ENCODE results near the gene KRT76.

Gene KRT76

GRCh38 chr12:52821826-52822660 lies 44.9 kb upstream of the KRT76 start:
- ChIA-PET CTCF (interaction anchor here (1.2 kb wide), 1 partner anchor 9 kb away, joined by 4 read pairs; no protein-coding TSS in a partner anchor), POLR2A (no interaction called here)
- no peak for TF ChIP-seq CTCF (IDR thresholded peaks at IDR 0.05; ENCODE audit: insufficient read depth, low read length, missing control alignments)
- DNase-seq (ENCODE audit: low read depth, low spot score): no peak
- no peak overlapping the region for H3K4me3 ChIP-seq (ENCODE audit: low read depth, low read length)

- no peak for DNase-seq (ENCODE audit: low read depth, low spot score)
- ChIA-PET CTCF (no interaction called here), POLR2A (no interaction called here)
- no peak overlapping the region for H3K4me3 ChIP-seq (ENCODE audit: low read depth, low read length)
- no peak for TF ChIP-seq CTCF (IDR thresholded peaks at IDR 0.05; ENCODE audit: insufficient read depth, low read length, missing control alignments)
Observed at GRCh38 chr12:52821071-52821730, 44.1 kb upstream of the KRT76 start.

- CTCF ChIA-PET: no interaction called here
- H3K4me3 ChIP-seq (ENCODE audit: low read depth, low read length): no peak overlapping the region
- no peak for DNase-seq (ENCODE audit: low read depth, low spot score)
- POLR2A ChIA-PET: no interaction called here
- TF ChIP-seq CTCF (IDR thresholded peaks at IDR 0.05; ENCODE audit: insufficient read depth, low read length, missing control alignments): no peak
Observed at GRCh38 chr12:52820521-52820920, 43.4 kb upstream of the KRT76 start.

GRCh38 chr12:52819731-52820510 lies 42.8 kb upstream of the KRT76 start:
- H3K4me3 ChIP-seq (ENCODE audit: low read depth, low read length): no peak overlapping the region
- no peak for TF ChIP-seq CTCF (IDR thresholded peaks at IDR 0.05; ENCODE audit: insufficient read depth, low read length, missing control alignments)
- ChIA-PET CTCF (no interaction called here), POLR2A (no interaction called here)
- DNase-seq (ENCODE audit: low read depth, low spot score): no peak

- ChIA-PET POLR2A (no interaction called here), CTCF (no interaction called here)
Observed at GRCh38 chr12:52818887-52819420, 41.8 kb upstream of the KRT76 start.

More at GRCh38 chr12:52818887-52819420, 41.8 kb upstream of the KRT76 start:
- no peak overlapping the region for H3K4me3 ChIP-seq (ENCODE audit: low read depth, low read length)
- no peak for TF ChIP-seq CTCF (IDR thresholded peaks at IDR 0.05; ENCODE audit: insufficient read depth, low read length, missing control alignments)
- no peak for DNase-seq (ENCODE audit: low read depth, low spot score)
